Stimulated activated CD8-positive, alpha-beta memory T cell treated with anti-CD3 and anti-CD28 coated beads, Interleukin-2, amount 100 ng/mL, for 48 hours (primary cell): ENCODE data around the gene PUS10.
"Not testable (repeated sequence)": the region's sequence is repeated elsewhere in the genome, so short reads cannot be mapped to it uniquely, and the experiment has no call there.

Experiments used
- DNase-seq, 2 donors: peaks; one replicate each; pipeline ENCODE4 v3.0.0-alpha.2; 2020; ENCODE audit warnings: low read depth in 2 of 2

PUS10 gene

DNA sequence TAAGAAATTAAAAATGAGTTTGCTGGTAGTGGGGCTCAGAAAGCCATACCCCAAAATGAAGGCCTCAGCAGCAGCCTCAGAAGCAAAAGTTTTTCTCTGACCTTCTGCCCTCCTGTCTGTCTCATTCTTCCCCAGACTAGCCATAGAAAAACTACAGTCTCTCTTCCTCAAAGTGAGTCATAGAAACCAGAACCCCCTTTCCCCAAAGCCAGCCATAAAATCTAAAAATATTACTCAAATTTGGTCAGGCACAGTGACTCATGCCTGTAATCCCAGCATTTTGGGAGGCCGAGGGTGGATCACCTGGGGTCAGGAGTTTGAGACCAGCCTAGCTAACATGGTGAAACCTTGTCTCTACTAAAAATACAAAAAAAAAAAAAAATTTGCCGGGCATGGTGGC, 5.8 kb downstream of the PUS10 start:
- not testable (repeated sequence) for DNase-seq

GRCh38 chr2:61011678-61012077, 6.4 kb downstream of the PUS10 start:
- DNase-seq = no peak

GRCh38 chr2:61009355-61009754, 8.7 kb downstream of the PUS10 start:
- DNase-seq = no peak

- no peak for DNase-seq
Measured at GRCh38 chr2:61006486-61007105, 11.5 kb downstream of the PUS10 start.

- DNase-seq = no peak
Measured at GRCh38 chr2:61005736-61006135, 12.3 kb downstream of the PUS10 start.

DNA sequence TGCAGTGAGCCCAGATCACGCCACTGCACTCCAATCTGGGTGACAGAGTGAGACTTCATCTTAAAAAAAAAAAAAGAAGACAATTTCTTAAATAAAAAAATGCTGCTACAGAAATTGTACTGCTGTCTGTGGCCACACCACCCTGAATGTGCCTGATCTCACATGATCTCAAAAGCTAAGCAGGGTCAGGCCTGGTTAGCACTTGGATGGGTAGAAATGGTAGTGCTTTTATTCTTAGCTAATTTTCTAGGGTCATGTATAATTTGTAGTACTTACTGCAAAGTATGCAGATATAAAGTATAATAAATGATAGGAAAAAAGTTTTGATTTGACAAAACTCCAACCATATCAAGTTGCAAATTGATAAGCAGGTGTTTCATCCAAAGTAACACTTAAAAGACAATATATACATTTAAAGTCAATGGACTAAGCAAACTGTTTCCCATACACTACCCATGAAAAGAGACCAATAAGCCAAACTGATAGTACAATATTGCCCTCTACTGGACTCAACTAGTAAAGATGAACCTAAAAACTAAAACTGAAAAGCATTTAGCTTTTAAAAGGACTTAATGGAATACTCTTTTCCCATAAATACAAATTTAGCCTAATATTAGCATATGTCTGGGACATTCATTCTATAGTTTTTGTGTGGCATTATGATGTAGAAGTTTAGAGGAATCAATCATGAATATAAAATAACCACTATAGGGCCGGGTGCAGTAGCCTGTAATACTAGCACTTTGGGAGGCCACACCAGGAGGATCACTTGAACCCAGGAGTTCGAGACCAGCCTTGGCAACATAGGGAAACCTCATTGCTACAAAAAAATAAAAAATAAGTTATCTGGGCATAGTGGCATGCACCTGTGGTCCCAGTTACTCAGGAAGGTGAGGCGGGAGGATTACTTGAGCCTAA, 19.2 kb downstream of the PUS10 start:
- no peak for DNase-seq

GRCh38 chr2:60994131-60994530, 23.9 kb downstream of the PUS10 start:
- DNase-seq = no peak

DNA sequence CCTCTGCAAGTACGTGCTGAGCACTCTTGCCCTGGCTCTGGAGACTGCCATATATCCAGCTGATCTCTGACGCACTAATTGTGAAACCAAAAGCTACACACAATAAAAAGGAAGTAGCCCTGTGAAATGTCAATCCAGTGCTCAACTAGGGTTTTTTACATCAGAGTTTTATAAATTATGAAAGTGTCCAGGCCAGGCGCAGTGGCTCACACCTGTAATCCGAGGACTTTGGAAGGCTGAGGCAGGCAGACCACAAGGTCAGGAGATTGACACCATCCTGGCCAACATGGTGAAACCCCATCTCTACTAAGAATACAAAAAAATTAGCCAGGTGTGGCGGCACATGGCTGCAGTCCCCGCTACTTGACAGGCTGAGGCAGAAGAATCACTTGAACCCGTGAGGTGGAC, 25.1 kb downstream of the PUS10 start:
- DNase-seq = no peak

- no peak for DNase-seq
Measured at GRCh38 chr2:60991644-60992043, 26.4 kb downstream of the PUS10 start.

DNA sequence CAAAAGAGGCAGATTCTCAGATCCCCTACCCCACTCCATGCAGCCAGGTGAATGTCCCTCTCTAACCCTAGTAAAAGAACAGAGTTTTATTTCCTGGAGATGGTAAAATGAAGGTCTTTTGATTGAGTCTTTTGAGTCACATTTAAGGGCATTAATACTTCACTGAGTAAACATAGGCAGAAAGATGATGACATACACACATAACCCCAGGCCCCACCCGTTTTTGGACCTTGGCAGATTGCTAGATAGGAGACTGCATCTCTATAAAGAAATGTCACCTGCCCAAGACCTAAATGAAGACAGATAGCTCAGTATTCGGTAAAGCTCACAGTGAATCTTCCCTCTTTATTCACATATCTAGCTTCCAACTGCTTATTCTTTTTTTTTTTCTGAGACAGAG, 28.8 kb downstream of the PUS10 start:
- no peak for DNase-seq

GRCh38 chr2:60987656-60988055, 30.4 kb downstream of the PUS10 start:
- DNase-seq = not testable (repeated sequence)

GRCh38 chr2:60987041-60987440, 31.0 kb downstream of the PUS10 start:
- DNase-seq = no peak

DNA sequence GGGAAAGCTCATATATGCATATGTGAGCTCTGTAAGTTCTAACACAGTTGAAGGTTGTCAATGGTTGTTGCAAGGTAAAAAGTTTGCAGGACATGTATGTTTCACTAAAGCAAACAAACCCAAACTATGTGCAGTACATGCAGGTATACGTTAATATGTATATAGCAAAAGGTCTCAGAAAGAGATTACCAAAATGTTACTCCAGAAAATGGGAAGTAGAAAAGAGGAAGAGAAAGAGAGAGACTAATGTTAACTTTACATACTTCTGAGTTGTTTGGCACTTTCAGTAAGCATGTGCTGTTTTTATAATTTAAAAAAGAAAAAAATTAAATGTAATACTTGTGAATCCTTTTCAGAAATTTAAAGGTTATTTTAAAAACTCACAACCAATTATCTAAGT, 33.3 kb downstream of the PUS10 start:
- DNase-seq = no peak

DNA sequence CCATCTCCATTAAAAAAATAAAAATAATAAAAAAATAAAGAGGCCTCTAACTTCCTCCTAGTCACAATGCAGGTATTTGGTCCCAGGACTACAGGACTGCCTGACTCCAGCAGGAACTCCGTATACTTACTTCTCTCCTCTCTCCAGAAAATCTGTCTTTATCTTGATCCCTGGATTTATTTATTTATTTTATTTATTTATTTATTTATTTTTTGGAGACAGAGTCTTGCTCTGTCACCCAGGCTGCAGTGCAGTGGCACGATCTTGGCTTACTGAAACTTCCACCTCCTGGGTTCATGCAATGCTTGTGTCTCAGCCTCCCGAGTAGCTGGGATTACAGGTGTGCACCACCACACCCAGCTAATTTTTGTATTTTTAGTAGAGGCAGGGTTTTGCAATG, 36.0 kb downstream of the PUS10 start:
- DNase-seq = not testable (repeated sequence)

GRCh38 chr2:60980071-60980815, 37.8 kb downstream of the PUS10 start:
- no peak for DNase-seq

DNA sequence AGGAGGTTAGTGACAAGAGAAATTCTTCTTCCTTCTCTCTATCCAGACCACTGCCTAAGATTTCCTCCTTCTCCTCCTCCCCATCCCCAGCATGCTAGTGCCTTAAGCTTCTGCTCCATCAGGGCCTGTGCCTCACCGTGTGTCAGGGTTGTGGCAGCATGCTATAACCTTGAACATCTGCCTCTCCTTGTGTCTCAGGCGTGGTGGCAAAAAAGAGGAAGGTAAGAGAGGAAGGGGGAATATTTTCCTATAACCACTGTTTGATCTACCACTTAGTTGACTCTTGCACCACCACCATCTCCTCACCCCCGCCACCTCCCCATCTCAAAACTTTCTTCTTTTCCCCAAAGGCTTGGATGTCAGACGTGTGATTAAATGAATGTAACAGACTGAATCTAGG, 38.8 kb downstream of the PUS10 start:
- no peak for DNase-seq

DNA sequence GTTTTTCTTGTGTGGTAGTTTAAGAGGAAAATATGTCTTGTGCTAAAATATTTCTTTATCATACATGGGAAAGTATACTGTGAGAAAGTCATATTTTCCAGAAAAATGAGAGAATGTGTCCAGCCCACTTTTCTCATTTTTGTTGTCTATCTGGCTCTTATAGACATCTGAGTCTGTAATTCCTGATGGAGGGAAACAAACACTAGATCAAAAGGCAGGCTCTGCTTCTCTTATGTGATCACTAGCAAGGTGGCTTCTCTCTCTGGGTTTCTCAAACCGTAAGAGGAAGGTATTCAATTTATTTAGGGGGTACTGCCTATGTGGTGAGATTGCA, 40.5 kb downstream of the PUS10 start:
- DNase-seq = no peak

DNA sequence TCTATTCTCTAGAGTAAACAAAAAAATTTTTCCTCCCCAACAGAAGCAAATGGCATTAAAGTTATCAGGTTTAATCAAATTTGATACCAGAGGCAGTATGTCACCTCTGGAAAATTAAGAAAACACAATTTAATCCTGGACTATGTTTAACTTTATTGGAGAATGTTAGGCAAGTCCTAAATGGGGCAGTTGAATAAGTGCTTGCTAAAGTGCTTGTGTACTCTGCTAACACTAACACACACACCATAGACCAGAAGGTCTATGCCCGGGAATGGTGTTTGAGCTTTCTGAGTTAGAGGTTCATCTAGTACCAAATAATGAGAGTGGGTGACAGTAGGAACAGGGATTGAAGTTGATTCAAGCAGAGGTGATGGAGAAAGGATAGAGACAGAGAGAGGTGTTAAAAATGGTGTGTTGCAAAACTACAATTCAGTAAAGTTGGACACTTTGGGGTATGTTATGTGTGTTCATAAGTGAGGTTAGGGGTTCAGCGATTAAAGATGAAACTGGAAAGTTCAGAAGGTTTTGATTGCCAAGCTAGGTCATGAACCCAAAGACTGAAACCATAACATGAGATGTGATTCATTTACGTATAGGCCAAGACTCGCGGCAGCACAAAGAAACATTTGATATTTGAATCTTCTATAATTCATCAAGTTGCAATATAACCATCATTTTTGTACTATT, 41.0 kb downstream of the PUS10 start:
- DNase-seq = no peak

- no peak for DNase-seq
Measured at GRCh38 chr2:60976256-60976850, 41.7 kb downstream of the PUS10 start.

DNA sequence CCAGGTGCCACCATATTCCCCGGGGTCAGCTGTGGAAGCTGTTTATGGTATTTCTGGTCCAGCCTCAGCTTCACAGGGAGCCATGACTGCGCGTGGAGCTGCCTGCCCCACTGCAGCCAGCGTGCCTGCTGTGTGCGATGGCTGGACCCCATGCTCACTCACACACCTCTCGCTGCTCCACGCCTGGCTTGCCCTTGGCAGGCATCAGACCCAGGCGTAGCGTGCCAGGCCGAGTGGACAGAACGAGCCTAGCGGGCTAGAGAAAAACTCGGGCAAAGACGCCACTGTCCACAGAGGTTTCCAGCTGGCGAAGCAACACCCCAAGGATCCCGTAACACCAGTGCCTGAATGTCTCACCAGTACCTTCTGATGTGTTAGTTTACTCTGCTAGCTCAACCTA, 43.4 kb downstream of the PUS10 start:
- no peak for DNase-seq

DNA sequence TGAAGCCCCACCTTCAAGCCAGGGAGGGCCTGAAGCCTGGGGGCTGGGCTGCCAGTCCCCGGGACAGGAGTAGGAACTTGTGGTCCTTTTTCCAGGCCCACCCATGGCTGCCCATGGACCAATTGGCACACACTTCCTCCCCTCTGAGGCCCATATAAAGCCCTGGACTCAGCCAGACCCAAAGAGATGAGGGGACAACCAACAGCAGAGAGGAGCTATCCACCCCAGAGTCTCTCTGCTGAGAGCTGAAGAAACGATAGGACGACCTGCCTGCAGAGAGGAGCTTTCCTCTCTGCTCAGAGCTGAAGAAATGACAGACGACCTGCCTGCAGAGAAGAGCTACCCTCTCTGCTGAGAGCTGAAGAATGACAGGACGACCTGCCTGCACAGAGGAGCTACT, 44.4 kb downstream of the PUS10 start:
- DNase-seq = no peak
